DOHH2 (cell line): ENCODE measurements around the gene THBS3.

Source experiments
- H3F3A ChIP-seq: fragments of 200-600 bp; sonication (generic), shearing (Covaris generic); 2 replicates; pipeline ENCODE4 v1.6.0; 2016; ENCODE audit warnings: antibody characterized with exemption, mild to moderate bottlenecking; ENCODE audit not compliant: control insufficient read depth, insufficient read depth
- H3K27ac ChIP-seq: fragments of 200-600 bp; sonication (generic); 2 replicates; pipeline ENCODE4 v1.5.1; 2014; ENCODE audit warnings: low read depth, mild to moderate bottlenecking, low read length, moderate library complexity
- H3K27me3 ChIP-seq: fragments of 200-600 bp; sonication (generic); 2 replicates; pipeline ENCODE4 v1.6.1; 2014; ENCODE audit warnings: mild to moderate bottlenecking, low read length, mixed read lengths; ENCODE audit not compliant: control insufficient read depth
- H3K36me3 ChIP-seq: fragments of 200-600 bp; sonication (generic); 2 replicates; pipeline ENCODE4 v1.6.1; 2014; ENCODE audit warnings: mild to moderate bottlenecking, low read length, moderate library complexity, mixed read lengths; ENCODE audit not compliant: control insufficient read depth
- H3K4me1 ChIP-seq: fragments of 200-600 bp; sonication (generic); 2 replicates; pipeline ENCODE4 v1.6.1; 2014; ENCODE audit warnings: mild to moderate bottlenecking, low read length, mixed read lengths; ENCODE audit not compliant: control insufficient read depth
- H3K4me2 ChIP-seq: fragments of 200-600 bp; sonication (generic); 2 replicates; pipeline ENCODE4 v1.6.0; 2014; ENCODE audit warnings: mild to moderate bottlenecking, low read length, moderate library complexity
- H3K4me3 ChIP-seq: fragments of 200-600 bp; sonication (generic); 2 replicates; pipeline ENCODE4 v1.5.1; 2014; ENCODE audit warnings: mild to moderate bottlenecking, low read length, mixed read lengths
- H3K79me2 ChIP-seq: fragments of 200-600 bp; sonication (generic); 2 replicates; pipeline ENCODE4 v1.6.1; 2014; ENCODE audit warnings: mild to moderate bottlenecking, low read length, mixed read lengths; ENCODE audit not compliant: control insufficient read depth
- H3K9me2 ChIP-seq: fragments of 200-600 bp; sonication (generic); replicated peaks from 2 replicates; pipeline ENCODE4 v1.6.1; 2014; ENCODE audit warnings: mild to moderate bottlenecking, low read length, mixed read lengths; ENCODE audit not compliant: control insufficient read depth
- H3K9me3 ChIP-seq: fragments of 200-600 bp; sonication (generic); 2 replicates; pipeline ENCODE4 v1.6.1; 2014; ENCODE audit warnings: antibody characterized with exemption, low read length, mixed read lengths; ENCODE audit not compliant: control insufficient read depth, insufficient read depth
- H4K20me1 ChIP-seq: fragments of 200-600 bp; sonication (generic); 2 replicates; pipeline ENCODE4 v1.6.0; 2014; ENCODE audit warnings: low read depth, mild to moderate bottlenecking, antibody characterized with exemption, low read length, moderate library complexity; ENCODE audit not compliant: control insufficient read depth, insufficient read depth
- CTCF ChIP-seq: fragments of 200-600 bp; sonication (generic); IDR thresholded peaks from one replicate; pipeline ENCODE4 v1.5.1; 2014; ENCODE audit warnings: antibody characterized with exemption, mild to moderate bottlenecking, low read depth, low read length; ENCODE audit not compliant: poor library complexity, severe bottlenecking
- EZH2phosphoT487 ChIP-seq: fragments of 200-600 bp; sonication (generic); IDR thresholded peaks from 2 replicates; pipeline ENCODE4 v1.6.1; 2017; ENCODE audit warnings: borderline replicate concordance, mild to moderate bottlenecking, antibody characterized with exemption, low read length, moderate library complexity, mixed read lengths

Gene THBS3

DNA sequence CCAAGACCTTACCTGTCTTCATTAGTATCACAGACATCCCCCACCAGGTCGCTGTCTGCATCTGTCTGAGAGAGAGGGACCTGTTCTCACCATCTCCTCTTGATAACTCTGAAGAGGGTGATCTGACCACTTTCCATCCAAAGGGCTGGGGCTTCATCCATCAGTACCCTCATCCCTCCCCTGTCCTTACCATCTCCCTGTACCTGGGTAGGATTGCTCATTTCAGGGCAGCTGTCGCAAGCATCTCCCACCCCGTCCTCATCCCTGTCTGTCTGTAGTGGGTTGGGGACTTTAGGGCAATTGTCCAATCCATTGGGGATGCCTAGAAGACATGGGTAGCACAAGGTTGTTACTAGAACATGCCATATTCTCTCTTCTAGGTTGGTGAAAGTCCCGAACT, 7.9 kb downstream of the THBS3 start:
- no peaks in the 10 kb centered on the region; the same call in 1 of the 2 replicates for H3K79me2 ChIP-seq
- no peaks in the 10 kb centered on the region for H3K27me3 ChIP-seq
- no peaks in the 10 kb centered on the region for H4K20me1 ChIP-seq
- 0 out of 2 replicates have a peak, but pooled peaks cover 5% of the 10 kb centered on the region for H3K36me3 ChIP-seq
- H3K4me2 ChIP-seq, result no peak overlapping the region
- no peak overlapping the region for H3K4me3 ChIP-seq
- H3K4me1 ChIP-seq, result peaks cover 9% of the 10 kb centered on the region
- no peak for TF ChIP-seq CTCF
- H3K27ac ChIP-seq, result no peak overlapping the region
- H3K9me3 ChIP-seq, result no peaks in the 10 kb centered on the region
- H3F3A ChIP-seq, result no peaks in the 10 kb centered on the region
- H3K9me2 ChIP-seq, result no peaks in the 10 kb centered on the region

DNA sequence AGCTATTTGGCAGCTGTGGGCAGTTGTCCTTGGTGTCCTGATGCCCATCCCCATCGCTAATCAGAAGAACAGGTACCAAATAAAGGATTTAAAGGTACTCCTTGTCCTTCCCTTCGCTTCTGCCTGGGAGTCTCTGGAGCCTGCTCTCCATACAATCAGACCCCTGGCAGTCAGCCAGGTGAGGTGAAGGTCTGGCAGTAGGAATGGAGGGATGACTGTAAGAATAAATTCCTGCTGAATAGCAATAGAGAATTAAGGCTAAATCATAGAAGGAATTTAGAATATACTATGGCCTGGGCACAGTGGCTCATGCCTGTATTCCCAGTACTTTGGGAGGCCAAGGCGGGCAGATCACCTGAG, 9.2 kb downstream of the THBS3 start:
- no peak overlapping the region for H3K4me2 ChIP-seq
- no peak overlapping the region for H3K27ac ChIP-seq
- H3K4me3 ChIP-seq, result no peak overlapping the region
- H3K4me1 ChIP-seq, result peaks cover 22% of the 10 kb centered on the region
- H3K27me3 ChIP-seq, result no peaks in the 10 kb centered on the region
- H3K79me2 ChIP-seq, result no peaks in the 10 kb centered on the region; the same call in 1 of the 2 replicates
- H3K36me3 ChIP-seq, result 0 out of 2 replicates have a peak, but pooled peaks cover 5% of the 10 kb centered on the region
- TF ChIP-seq CTCF, result no peak
- no peak for TF ChIP-seq EZH2phosphoT487
- peaks cover 4% of the 10 kb centered on the region; the same call in 1 of the 2 replicates for H3F3A ChIP-seq
- no peaks in the 10 kb centered on the region for H3K9me3 ChIP-seq
- H3K9me2 ChIP-seq, result no peaks in the 10 kb centered on the region
- no peaks in the 10 kb centered on the region for H4K20me1 ChIP-seq

DNA sequence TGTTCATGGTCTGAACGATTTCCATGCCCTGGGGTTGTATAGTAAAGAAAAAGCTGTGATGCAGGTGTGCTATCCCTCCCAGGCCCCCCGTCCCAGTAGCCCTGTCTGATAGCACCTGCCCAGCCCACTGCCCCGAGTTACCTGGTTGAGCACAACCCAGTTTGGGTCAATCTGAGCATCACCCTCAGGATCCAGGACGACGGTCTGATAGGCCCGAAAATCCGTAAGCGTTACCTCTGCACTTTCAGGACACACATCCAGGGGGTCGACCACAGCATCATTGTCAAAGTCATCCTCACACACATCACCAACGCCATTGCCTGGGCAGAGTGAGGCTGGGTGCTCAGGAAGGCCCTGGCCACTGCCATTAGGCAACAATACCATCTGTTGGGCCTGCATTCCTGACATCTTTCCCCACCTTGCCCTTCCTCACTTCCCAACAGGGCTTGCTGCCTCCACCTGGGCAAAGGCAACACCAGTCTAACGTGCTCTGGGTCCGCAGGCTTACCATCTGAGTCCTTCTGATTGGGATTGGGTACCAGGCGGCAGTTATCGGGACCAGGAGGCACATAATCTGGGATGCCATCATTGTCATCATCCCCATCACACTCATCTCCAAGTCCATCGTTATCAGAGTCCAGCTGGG, 9.7 kb downstream of the THBS3 start:
- H3K4me3 ChIP-seq, result no peak overlapping the region
- TF ChIP-seq EZH2phosphoT487 (no peak), CTCF (no peak)
- H3K4me1 ChIP-seq, result peaks cover 27% of the 10 kb centered on the region
- H4K20me1 ChIP-seq, result no peaks in the 10 kb centered on the region
- H3K9me3 ChIP-seq, result no peaks in the 10 kb centered on the region
- no peak overlapping the region for H3K27ac ChIP-seq
- H3K27me3 ChIP-seq, result no peaks in the 10 kb centered on the region
- H3K79me2 ChIP-seq, result no peaks in the 10 kb centered on the region; the same call in 1 of the 2 replicates
- no peak overlapping the region for H3K4me2 ChIP-seq
- no peaks in the 10 kb centered on the region for H3K9me2 ChIP-seq
- 0 out of 2 replicates have a peak, but pooled peaks cover 5% of the 10 kb centered on the region for H3K36me3 ChIP-seq
- H3F3A ChIP-seq, result peaks cover 4% of the 10 kb centered on the region; the same call in 1 of the 2 replicates
